ENCODE data around the gene OGFOD1.
A peak's percentile ranks its signal among the peaks of the same experiment; 100 is the strongest.

The OGFOD1 gene

DNA sequence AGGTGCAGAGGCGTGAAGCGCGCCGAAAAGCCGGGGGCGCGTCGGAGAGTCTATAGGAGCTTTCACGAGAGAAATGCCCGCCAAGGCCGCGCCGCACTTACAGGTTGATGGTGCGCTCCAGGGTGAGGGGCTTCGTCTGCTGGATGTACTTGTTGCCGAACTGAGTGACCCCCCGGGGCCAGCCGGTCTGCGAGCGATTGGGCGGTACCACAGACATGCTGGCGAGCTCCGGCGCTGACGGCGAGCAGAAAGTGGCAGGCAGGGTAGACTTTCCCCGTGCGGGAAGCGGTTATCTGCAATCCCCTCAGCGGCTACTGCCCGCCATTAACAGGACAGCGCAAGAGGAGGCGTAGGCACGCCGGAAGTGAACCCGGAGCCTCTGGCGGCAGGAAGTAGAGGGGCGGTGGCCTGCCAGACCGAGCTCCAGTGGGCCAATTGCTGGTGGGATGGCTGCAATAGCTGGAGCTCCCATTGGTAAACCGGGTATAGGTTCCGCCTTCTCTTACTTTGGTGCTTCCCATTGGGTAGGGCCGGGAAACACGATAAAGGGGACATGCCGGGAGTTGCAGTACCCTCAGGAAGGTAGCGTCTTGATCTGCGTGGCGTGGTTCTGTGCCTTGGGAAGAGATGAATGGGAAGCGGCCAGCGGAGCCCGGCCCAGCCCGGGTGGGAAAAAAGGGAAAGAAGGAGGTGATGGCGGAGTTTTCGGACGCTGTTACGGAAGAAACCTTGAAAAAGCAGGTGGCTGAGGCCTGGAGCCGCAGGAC lies at the start of gene OGFOD1, which contains the start of gene NUDT21:
Gene OGFOD1 (plus strand): TSS at position 569 of the 767 bp plus-strand sequence. CDS start 59 bp downstream, at position 628.
Gene NUDT21 (minus strand): TSS at position 347 of the 767 bp plus-strand sequence. CDS start 130 bp downstream, at position 217.
- peak; percentile 95 for DNase-seq (ENCODE audit: low read depth)

DNA sequence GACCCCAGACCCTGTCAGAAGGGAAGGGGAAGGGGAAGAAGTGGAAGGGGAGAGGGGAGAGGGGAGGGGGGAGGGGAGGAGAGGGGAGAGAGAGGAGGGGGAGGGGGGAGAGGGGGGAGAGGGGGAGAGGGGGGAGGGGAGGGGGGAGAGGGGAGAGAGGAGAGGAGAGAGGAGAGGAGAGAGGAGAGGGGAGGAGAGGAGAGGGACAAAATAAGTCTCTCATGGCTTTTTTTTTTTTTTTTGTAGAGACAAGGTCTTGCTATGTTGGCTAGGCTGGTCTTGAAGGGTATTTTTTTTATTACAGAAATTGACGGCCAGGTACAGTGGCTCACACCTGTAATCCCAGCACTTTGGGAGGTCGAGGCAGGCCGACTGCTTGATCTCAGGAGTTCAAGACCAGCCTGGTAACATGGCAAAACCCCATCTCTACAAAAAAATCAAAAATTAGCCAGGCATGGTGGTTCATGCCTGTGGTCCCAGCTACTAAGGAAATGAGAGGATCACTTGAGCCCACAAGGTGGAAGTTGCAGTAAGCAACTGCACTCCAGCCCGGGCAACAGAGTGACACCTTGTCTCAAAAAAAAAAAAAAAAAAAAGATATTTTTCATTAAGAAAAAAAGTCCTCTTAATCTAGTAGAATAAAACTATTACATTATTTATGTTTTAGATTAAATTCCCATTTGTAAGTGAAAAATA lies 45.2 kb upstream of the OGFOD1 start:
- DNase-seq (ENCODE audit: low read depth), result no peak

DNA sequence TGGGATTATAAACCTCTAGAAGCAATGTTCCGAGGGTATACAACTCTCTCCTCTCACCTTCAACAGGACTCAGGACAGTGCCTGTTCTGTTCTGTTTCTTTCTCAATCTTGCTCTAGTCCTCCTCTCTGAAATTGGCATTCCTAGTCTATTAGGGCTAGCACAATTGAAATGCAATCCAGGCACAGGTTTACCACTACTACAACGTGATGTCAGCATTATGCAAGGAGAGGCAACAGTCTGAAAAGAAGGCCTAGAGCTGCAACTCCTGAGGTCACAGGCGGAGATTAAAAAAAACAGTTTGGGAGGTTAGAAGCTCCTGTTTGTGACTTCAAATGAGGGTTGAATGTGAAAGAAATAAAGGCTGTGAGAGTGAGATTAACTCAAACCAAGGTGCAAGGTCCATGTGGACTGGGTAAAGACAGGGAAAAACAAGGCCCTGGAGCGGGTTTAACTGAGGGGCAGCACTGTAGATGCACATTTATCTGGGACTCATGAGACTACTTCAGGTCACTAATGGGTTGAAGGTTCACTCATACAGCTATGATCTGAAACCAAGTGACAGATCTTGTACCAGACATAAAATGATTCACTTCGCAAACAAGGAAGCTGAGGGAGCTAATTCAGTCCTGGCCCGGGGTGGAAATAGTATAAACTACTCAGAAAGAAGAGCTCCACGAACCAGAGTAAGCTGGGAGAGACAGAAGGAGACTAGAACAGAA lies 42.8 kb upstream of the OGFOD1 start:
- DNase-seq (ENCODE audit: low read depth), result no peak

DNA sequence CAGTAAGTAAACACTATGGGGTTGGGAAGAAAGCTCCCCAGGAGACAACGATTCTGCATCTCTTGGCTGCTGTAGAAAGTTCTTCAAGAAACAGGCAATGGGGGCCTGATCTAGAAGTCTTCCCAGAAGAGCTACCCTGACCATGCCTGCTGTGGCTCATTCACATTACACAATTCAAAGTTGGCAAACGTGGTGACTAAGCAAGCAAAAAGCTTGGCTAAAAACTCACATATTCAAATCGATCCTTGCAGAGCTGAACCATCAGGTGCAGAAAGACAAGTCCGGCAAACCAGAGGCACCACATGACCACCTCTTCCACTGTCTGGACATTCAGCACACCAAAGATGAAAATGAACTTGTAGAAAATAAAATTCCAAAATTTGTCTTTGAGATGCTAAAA lies 42.2 kb upstream of the OGFOD1 start:
- DNase-seq (ENCODE audit: low read depth), result no peak

DNA sequence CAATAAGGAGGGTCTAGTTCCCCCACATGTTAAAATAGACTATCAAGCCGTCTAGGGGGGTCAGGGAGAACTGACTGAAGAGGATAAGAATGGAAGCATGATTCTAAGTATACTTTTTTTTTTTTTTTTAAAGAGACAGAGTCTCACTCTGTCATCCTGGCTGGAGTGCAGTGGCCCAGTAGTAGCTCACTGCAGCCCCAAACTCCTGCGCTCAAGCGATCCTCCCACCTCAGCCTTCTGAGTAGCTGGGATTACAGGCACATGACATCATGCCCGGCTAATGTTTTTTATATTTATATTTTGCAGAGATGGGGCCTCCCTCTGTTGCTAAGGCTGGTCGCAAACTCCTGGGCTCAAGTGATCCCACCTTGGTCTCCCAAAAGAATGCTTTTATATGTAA lies 40.2 kb upstream of the OGFOD1 start:
- DNase-seq (ENCODE audit: low read depth), result no peak

DNA sequence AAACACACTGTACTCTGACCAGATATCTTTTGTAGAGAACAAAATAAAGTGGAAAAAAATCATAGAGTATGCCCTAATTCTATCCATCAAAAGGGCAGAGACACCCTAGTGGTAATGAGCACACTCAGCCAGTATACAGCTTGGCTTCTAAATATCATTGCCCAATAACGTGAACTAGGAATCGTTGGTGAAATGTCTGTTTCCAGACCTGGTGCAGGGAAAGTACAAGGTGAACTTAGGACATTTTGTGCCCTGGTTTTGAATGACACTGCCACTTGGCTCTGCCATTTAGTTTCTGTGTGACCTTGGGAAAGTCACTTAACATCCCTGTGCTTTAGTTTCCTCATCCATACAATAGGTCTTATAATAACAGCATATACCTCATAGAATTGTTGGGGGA lies 39.7 kb upstream of the OGFOD1 start:
- DNase-seq (ENCODE audit: low read depth), result no peak

DNA sequence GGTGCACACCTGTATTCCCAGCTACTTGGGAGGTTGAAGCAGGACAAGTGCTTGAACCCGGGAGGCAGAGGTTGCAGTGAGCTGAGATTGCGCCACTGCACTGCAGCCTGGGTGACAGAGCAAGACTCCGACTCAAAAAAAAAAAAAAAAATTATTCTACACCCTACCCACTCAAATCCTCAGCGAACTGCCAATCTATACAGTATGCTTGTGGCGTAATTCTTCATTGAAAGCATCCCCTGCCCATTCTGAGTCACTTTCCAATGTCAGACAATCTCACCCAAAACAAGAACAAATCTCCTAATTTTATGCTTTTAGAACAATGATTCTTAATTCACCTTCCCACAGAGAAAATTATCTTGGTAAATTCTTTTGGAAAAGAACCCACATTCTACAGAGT lies 38.0 kb upstream of the OGFOD1 start:
- DNase-seq (ENCODE audit: low read depth), result no peak

DNA sequence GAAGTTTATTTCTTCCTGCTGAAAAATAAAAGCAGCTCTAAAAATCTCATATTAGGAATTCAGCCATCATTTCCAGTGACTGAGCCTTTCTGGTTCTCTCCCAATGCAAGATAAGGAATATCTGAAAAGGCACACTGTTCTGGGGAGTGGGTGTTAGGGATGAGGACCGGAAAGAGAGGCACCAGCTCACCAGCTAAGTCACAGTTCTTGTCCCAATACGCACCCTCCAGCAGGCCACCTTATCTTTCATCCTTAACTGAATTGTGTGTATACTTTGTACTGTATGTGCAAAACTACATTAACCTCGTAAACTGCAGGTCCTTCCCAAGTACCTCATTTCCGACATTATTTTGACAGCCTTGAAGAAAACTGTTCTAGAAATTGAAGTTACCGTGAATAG lies 37.0 kb upstream of the OGFOD1 start:
- DNase-seq (ENCODE audit: low read depth), result no peak

DNA sequence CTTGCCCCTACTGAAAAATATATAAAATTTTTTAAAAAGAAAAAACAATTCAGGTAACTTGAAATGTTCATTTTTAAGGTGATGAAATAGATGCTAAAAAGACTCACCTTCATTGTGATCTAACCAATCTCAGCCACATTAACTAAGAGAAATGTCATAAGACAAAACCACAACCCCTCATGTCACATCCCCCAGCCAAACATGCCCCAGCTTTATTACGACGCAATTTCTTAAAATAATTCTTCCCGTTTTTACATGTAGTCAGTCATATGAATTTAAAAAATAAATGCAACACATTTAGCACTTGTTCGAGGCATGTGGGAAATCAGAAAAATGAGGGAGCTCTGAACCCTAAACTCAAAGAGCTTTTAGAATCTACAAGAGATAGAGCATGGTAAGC lies 35.5 kb upstream of the OGFOD1 start:
- DNase-seq (ENCODE audit: low read depth), result no peak

DNA sequence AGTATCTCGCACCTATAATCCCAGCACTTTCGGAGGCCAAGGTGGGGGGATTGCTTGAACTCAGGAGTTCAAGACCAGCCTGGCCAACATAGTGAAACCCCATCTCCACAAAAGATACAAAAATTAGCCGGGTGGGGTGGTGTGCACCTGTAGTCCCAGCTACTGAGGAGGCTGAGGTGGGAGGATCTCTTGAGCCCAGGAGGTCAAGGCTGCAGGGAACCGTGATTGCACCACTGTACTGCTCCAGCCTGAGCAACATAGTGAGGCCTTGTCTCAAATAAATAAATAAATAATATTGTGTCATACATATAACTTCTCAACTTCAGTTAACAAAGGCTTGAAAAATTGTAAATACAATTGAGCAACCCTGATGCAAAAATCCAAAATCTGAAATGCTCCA lies 34.2 kb upstream of the OGFOD1 start:
- DNase-seq (ENCODE audit: low read depth), result no peak

DNA sequence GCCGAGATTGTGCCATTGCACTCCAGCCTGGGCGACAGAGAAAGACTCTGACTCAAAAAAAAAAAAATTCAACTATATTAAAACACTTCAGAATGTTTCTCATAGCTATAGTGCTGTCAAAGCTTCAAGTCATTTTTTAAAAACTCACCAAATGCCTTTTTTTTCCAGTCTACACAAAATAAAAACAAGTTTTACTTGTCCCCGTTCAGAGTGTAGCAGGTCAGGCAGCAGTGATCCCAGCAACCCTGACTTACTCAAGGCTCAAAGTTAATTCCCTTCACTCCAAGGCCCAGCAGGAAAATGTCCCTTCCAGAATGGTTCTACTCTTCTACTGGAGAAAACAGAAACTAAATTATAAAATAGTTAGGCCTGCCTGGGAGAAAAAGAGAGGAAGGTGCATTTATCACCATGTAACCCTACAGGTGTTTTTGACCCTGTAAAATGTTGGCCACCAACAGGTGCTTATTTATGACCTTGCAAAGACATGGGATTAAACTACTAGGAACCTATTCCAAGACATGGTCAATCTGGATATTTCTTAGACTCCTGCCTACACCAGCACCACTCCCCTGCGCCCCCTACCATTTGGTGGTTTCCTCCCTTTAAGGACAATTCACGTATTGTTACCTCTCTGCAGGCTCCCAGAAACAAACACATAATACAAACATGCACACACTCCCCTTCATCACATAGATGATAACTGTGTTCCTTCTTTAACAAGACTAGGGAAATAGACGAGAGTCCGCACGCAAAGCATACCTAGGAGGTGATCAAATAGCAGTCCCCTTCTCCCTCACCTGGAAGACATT lies 31.4 kb upstream of the OGFOD1 start:
- DNase-seq (ENCODE audit: low read depth), result no peak

DNA sequence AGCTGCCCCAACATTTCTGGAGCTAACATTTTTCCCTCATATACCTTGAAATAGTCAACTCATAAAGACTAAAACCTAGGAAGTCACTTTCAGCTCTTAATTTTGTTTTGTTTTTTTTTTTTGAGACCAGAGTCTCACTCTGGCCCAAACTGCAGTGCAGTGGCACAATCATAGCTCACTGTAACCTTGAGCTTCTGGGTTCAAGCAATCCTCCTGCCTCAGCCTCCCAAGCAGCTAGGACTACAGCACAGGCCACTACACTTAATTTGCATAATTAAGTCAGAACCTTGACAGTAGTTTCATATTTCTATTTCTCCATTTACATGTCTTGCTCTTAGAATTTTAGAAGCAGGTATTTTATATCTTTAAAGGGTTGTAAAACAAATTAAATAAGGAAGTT lies 30.7 kb upstream of the OGFOD1 start:
- no peak for DNase-seq (ENCODE audit: low read depth)

DNA sequence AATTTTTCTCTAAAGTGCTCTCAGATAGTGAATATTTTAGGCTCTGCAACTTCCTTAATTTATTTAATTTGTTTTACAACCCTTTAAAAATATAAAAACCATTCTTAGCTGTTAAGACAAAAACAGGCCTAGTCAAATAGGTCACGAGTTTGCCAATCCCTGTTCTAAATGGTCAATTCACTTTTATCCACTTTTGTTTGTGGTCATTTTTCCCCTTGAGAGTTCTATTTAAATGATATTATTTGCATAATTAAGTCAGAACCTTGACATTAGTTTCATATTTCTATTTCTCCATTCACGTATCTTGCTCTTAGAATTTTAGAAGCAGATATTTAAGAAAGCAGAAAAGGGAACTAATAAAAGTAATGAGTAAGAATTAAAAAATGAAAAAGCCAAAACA lies 30.0 kb upstream of the OGFOD1 start:
- no peak for DNase-seq (ENCODE audit: low read depth)

DNA sequence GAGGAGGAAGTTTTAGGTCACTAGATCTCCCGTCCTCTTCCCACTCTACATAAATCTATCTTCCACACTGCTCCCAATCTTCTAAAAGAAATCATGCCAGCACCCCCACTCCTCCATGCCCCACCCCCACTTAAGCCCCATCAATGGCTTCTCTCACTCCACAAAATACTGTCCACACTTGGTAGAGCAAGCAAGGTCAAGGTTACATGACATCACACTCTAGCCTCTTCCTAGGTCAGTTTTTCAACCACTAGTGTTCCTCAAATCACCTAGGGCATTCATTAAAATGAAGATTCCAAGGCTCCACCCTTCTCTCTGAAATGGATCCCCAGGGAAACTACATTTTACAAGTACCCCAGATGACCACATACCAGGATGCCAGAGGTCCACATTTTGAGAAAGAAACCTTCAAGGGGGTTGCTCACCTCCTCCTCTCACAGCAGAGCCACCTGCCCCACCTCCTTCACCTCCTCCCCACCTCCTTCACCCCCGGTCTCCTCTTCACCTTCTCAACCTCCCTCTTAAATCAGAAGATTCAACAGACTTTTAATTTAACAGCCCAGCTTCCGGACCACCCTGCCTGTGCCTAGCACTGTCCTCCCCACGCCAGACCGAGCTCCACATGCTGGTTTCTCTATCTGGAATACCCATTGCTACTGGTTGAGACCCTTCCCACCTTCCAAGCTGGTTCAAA lies 29.2 kb upstream of the OGFOD1 start:
- no peak for DNase-seq (ENCODE audit: low read depth)

DNA sequence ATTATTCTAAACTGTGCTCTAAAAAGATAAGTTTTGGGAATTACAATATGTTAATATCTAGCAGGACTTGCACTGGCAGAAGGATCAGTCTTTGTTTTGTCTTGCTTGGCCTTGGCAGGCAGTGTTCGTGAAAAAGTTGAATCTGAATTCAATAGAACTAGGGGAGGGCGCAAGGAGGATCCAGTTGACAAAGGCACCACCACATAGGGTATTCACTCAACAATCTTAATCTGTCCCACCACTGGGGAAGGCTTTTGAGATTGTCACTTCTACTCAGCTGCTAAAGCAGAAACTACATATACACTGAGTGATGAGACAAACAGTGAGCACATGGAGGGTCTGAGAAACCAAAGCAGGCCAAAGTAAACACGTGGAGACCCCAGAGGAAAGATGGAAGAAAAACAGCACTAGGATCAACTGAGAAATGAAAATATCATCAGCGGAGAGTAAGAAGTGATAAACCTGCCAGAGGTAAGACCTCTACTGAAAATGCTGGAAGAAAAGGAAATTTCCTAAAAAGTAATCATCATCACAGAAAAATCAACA lies 28.4 kb upstream of the OGFOD1 start:
- DNase-seq (ENCODE audit: low read depth), result no peak

DNA sequence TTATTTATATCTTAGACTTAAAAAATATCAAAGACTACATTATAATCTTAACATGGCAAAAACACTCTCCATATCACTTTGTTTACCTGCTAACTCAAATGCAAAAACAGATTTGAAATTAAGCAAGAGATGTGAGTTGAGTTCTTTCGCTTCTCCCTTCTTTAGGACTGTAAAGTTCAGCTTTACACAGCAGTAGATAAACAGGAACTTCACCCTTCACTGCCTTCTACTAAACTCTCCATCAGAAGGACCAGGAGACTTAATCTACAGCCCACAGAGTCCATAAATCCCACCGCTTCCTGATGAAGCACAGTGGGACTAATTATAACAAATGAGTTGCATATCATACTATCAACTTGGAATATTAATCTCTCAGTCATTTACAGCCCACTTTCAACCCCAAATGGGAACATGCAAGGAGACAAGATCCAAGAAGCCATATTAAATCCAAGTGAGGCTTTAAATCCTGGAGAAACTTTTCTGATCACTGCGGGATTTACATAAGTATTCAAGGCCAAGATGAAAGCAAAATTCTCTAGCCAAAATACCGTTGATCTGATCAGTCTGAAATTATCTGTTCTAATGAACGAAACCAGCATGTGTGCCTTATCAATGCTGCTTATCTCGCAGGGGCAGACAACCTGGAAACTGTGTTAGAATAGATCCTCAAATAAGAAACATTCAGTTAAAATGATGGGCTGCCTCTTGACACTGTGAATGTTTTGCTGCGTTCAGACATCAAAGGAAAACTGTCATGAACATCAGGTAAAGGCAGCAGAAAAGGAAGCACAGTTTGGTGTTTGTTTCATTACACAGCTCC lies 27.6 kb upstream of the OGFOD1 start:
- no peak for DNase-seq (ENCODE audit: low read depth)

DNA sequence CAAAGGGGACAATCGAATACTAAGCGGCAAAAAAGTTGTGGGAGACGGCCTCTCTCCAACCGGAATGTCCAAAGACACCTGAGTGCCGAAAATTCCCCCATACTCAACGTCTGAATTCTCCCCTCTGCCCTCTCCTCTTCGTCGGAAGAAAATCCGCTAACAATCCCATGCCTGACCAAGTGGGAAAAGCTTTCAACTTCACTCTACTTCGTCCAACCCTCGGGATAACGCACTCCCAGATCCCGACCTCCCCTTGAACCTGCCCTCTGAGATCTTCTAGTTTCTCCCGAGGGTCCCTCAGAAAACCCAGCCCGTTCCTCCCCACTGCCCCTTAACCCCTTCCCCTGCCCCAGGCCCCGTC lies 27.0 kb upstream of the OGFOD1 start:
- no peak for DNase-seq (ENCODE audit: low read depth)

DNA sequence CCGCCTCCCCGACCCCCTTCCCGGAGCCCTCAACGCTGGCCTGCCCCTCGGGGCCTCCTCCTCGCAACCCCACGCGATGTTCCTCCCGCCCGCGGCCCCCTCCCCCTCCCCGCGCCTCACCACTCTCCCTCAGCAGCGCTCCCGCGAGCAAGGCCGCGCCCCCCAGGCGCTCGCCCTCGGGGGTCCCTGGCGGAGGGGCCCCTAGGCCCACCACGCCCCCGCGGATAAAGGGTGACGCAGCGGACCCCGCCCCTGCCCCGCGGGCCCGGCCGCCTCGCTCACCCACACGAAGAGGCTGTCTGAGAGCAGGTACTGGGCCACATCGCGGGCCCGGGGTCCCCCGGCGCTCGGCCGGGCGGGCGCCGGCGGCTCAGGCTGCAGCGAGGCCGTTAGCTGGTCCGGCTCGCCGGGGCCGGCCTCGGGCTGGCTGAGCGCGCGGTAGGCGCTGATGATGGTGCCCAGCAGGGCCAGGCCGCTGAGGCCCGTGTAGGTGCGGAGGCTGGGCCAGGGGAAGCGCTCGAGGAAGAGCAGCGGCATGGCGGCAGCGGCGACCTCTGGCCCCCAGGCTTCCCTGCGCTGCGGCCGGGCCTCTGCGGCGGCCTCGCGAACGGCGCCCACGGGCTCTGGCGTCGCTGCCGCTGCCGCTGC lies 26.4 kb upstream of the OGFOD1 start:
- no peak for DNase-seq (ENCODE audit: low read depth)

DNA sequence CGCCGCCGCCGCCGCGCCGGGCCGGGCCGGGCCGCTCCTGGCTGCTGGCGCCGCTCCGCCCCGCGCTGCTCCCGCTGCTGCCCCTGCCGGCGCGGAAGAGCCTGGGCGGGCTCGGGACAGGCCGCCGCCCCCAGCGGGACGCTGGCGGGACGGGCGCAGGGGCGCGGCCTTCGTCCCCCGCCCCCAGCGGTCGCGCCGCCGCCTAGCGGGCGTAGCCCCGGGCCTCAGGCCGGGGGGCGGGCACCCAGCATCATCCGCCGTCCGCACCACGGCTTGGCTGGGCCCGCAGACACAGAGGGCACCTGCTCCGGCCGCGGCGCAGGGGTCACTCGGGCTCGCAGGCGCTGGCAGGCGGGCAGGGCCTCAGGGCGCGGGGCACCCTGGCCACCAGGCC lies 25.9 kb upstream of the OGFOD1 start, which contains the start of gene AMFR:
Gene AMFR (minus strand): TSS at position 107 of the 394 bp plus-strand sequence. CDS start 218 bp downstream, outside the sequence.
- peak; percentile 14 for DNase-seq (ENCODE audit: low read depth)

DNA sequence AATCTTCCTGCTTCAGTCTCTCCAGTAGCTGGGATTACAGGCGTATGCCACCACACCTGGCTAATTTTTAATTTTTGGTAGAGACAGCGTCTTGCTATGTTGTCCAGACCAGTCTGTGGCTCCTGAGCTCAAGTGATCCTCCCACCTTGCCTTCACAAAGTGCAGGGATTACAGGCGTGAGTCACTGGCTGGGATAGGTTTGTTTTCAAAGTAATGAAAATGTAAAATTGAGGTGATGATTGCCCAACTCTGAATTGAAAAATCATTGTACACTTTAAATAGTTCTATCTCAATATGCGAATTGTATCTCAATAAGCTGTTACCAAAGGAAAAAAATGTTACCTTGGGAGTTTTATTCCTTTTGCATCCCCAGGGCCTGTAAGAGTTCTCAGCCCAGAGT lies 24.8 kb upstream of the OGFOD1 start:
- no peak for DNase-seq (ENCODE audit: low read depth)
